OCI-LY1 (cell line): ENCODE data around the gene EXT2.

ENCODE experiments used
- H2AFZ ChIP-seq: fragments of 200-600 bp; sonication (generic), shearing (Covaris generic); 2 replicates; pipeline ENCODE4 v1.6.0; 2014; ENCODE audit warnings: antibody characterized with exemption, mild to moderate bottlenecking, low read length
- H3F3A ChIP-seq: fragments of 200-600 bp; sonication (generic), shearing (Covaris generic); 2 replicates; pipeline ENCODE4 v1.6.0; 2014; ENCODE audit warnings: mild to moderate bottlenecking, antibody characterized with exemption, low read length, moderate library complexity; ENCODE audit not compliant: insufficient read depth
- H3K27ac ChIP-seq: fragments of 200-600 bp; sonication (generic); 2 replicates; pipeline ENCODE4 v1.5.1; 2014; ENCODE audit warnings: low read length, mixed run types, mild to moderate bottlenecking, low read depth; ENCODE audit not compliant: poor library complexity, severe bottlenecking
- H3K27me3 ChIP-seq: fragments of 200-600 bp; sonication (generic); 2 replicates; pipeline ENCODE4 v1.6.0; 2014; ENCODE audit warnings: antibody characterized with exemption, mild to moderate bottlenecking, low read length, moderate library complexity; ENCODE audit not compliant: insufficient read depth
- H3K36me3 ChIP-seq: fragments of 200-600 bp; sonication (generic); 2 replicates; pipeline ENCODE4 v1.6.1; 2014; ENCODE audit warnings: mild to moderate bottlenecking, antibody characterized with exemption, low read length, moderate library complexity, mixed read lengths; ENCODE audit not compliant: insufficient read depth
- H3K4me1 ChIP-seq: fragments of 200-600 bp; sonication (generic); 2 replicates; pipeline ENCODE4 v1.5.1; 2014; ENCODE audit warnings: mild to moderate bottlenecking, low read length, moderate library complexity; ENCODE audit not compliant: insufficient read depth, severe bottlenecking
- H3K4me2 ChIP-seq: fragments of 200-600 bp; sonication (generic), shearing (Covaris generic); 2 replicates; pipeline ENCODE4 v1.6.1; 2014; ENCODE audit warnings: low read length
- H3K4me3 ChIP-seq: fragments of 200-600 bp; sonication (generic); 2 replicates; pipeline ENCODE4 v1.5.1; 2014; ENCODE audit warnings: low read length, low read depth, mild to moderate bottlenecking, mixed read lengths; ENCODE audit not compliant: poor library complexity, severe bottlenecking
- H3K79me2 ChIP-seq: fragments of 200-600 bp; shearing (Covaris generic); 2 replicates; pipeline ENCODE4 v1.6.1; 2016; ENCODE audit warnings: mixed run types, low read length, mixed read lengths; ENCODE audit not compliant: insufficient read depth
- H3K9ac ChIP-seq: fragments of 200-600 bp; sonication (generic), shearing (Covaris generic); 2 replicates; pipeline ENCODE4 v1.6.1; 2014; ENCODE audit warnings: mild to moderate bottlenecking, low read length, mixed read lengths
- H3K9me2 ChIP-seq: fragments of 200-600 bp; sonication (generic), shearing (Covaris generic); 2 replicates; pipeline ENCODE4 v1.6.1; 2014; ENCODE audit warnings: low read depth, mild to moderate bottlenecking, low read length, mixed read lengths
- H3K9me3 ChIP-seq: fragments of 200-600 bp; shearing (Covaris generic); 2 replicates; pipeline ENCODE4 v1.6.1; 2014; ENCODE audit warnings: low read length, mixed read lengths
- H4K20me1 ChIP-seq: fragments of 200-600 bp; sonication (generic), shearing (Covaris generic); 2 replicates; pipeline ENCODE4 v1.6.0; 2016; ENCODE audit warnings: mild to moderate bottlenecking, low read length; ENCODE audit not compliant: insufficient read depth
- EZH2 ChIP-seq: fragments of 200-600 bp; sonication (generic), shearing (Covaris generic); IDR thresholded peaks from 2 replicates; pipeline ENCODE4 v1.8.0; 2017; ENCODE audit warnings: borderline replicate concordance, mixed run types, mild to moderate bottlenecking, antibody characterized with exemption, low read length, moderate library complexity, mixed read lengths
- TF ChIP-seq, protein P1 (sequence below): fragments of 200-600 bp; sonication (generic), shearing (Covaris generic); IDR thresholded peaks from 2 replicates; pipeline ENCODE4 v1.5.1; 2017; ENCODE audit warnings: mild to moderate bottlenecking, antibody characterized with exemption, low read length, moderate library complexity, mixed read lengths

The EXT2 gene

GRCh38 chr11:44178381-44178780, 82.9 kb downstream of the EXT2 start:
- no peak overlapping the region for H2AFZ ChIP-seq
- H3K9me2 ChIP-seq, result no peaks in the 10 kb centered on the region
- TF ChIP-seq, protein P1, sequence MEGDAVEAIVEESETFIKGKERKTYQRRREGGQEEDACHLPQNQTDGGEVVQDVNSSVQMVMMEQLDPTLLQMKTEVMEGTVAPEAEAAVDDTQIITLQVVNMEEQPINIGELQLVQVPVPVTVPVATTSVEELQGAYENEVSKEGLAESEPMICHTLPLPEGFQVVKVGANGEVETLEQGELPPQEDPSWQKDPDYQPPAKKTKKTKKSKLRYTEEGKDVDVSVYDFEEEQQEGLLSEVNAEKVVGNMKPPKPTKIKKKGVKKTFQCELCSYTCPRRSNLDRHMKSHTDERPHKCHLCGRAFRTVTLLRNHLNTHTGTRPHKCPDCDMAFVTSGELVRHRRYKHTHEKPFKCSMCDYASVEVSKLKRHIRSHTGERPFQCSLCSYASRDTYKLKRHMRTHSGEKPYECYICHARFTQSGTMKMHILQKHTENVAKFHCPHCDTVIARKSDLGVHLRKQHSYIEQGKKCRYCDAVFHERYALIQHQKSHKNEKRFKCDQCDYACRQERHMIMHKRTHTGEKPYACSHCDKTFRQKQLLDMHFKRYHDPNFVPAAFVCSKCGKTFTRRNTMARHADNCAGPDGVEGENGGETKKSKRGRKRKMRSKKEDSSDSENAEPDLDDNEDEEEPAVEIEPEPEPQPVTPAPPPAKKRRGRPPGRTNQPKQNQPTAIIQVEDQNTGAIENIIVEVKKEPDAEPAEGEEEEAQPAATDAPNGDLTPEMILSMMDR, result no peak
- no peak for TF ChIP-seq EZH2
- H4K20me1 ChIP-seq, result no peaks in the 10 kb centered on the region; the same call in 1 of the 2 replicates
- no peaks in the 10 kb centered on the region for H3K79me2 ChIP-seq
- no peaks in the 10 kb centered on the region for H3K36me3 ChIP-seq
- no peaks in the 10 kb centered on the region for H3K9me3 ChIP-seq
- no peak overlapping the region for H3K9ac ChIP-seq
- no peak overlapping the region for H3K4me3 ChIP-seq
- no peak overlapping the region for H3K4me2 ChIP-seq
- no peaks in the 10 kb centered on the region for H3K4me1 ChIP-seq
- H3K27ac ChIP-seq, result no peak overlapping the region
- H3K27me3 ChIP-seq, result no peaks in the 10 kb centered on the region
- no peaks in the 10 kb centered on the region for H3F3A ChIP-seq

DNA sequence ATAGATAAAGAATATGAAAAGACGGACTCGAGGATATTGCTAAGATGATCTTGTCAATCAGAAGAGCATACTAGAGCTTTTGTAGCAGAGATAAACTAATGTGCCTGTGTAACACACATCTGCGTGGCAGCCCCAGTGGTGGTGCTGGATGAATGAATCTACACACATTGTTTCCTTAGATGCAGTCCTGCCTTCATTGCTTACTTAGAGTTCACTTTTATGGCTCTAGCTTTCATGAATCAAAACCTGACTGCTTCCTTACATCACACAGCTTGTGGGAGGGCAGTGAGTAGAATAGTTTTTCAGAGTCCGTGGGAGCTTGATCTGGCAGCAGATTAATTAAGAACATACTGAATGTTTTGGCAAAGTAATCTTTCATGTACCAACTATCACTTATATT, 83.7 kb downstream of the EXT2 start:
- no peaks in the 10 kb centered on the region for H3K79me2 ChIP-seq
- no peak for TF ChIP-seq EZH2
- TF ChIP-seq, protein P1, result no peak
- no peaks in the 10 kb centered on the region for H3K4me1 ChIP-seq
- no peaks in the 10 kb centered on the region; the same call in 1 of the 2 replicates for H4K20me1 ChIP-seq
- H2AFZ ChIP-seq, result no peak overlapping the region
- no peaks in the 10 kb centered on the region for H3K9me3 ChIP-seq
- H3K36me3 ChIP-seq, result no peaks in the 10 kb centered on the region
- H3K4me2 ChIP-seq, result no peak overlapping the region
- no peaks in the 10 kb centered on the region for H3K9me2 ChIP-seq
- no peak overlapping the region for H3K9ac ChIP-seq
- no peak overlapping the region for H3K27ac ChIP-seq
- H3K27me3 ChIP-seq, result no peaks in the 10 kb centered on the region
- no peaks in the 10 kb centered on the region for H3F3A ChIP-seq
- H3K4me3 ChIP-seq, result no peak overlapping the region

DNA sequence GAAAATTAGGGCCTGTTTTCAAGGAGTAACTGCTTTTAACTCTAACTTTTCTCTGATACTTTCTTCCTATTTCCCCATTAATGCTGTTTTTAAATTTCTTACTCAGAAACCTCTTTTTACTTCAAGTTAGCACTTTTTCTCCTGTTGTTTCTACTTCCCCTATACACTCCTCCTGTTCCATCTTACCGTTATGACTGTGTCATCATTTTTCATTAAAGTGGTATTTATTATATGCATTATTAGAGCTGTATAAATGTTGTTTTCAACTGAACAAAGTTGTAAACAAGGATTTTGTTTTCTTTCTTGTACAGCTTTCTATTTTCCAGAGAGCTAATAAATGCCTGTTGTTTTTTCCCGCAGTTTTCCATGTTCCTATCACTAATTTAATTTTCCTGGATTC, 84.6 kb downstream of the EXT2 start:
- Histone ChIP-seq H3K27ac (no peak overlapping the region), H3K9me3 (no peaks in the 10 kb centered on the region), H3K79me2 (no peaks in the 10 kb centered on the region), H3K36me3 (no peaks in the 10 kb centered on the region), H3K4me3 (no peak overlapping the region), H3K4me1 (no peaks in the 10 kb centered on the region), H3K9ac (no peak overlapping the region), H3F3A (no peaks in the 10 kb centered on the region), H3K4me2 (no peak overlapping the region), H3K27me3 (no peaks in the 10 kb centered on the region), H3K9me2 (no peaks in the 10 kb centered on the region), H4K20me1 (no peaks in the 10 kb centered on the region; the same call in 1 of the 2 replicates), H2AFZ (no peak overlapping the region)
- no peak for TF ChIP-seq EZH2
- TF ChIP-seq, protein P1, result no peak
